ENCODE results near the gene NOTO. TPM values are rescaled to one million over a fixed set of nuclear protein-coding genes. Genes with fewer than 3 reads are reported as not detected.

NOTO gene
- total and polyA plus RNA-seq, 2 donors (not counting 1 experiment from before 2014, with no cell fraction given), result not detected

DNA sequence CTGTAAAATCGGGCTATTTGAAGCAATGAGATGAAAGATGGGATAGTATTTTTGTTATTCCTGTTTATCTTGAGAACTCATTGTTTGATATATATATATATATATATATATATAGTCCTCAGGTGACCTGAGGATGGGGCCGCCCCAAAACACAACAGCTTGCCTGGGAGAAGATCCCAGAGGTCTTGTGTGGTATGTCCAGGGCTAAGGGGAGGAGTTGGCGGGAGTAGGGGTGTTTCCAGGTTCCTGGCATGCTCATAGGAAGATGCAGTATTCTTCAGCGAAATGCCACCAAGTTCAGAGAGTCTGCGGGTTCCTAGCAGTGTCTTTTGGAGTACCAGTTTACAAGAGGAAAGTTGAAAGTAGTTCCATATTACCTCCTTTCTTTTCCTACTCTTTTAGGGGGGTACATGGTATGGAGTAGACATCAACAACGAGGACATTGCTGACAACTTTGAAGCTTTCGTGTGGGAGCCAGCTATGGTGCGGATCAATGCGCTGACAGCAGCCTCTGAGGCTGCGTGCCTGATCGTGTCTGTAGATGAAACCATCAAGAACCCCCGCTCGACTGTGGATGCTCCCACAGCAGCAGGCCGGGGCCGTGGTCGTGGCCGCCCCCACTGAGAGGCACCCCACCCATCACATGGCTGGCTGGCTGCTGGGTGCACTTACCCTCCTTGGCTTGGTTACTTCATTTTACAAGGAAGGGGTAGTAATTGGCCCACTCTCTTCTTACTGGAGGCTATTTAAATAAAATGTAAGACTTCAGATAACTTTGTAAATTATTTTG lies 50.1 kb downstream of the NOTO start:
- ATAC-seq (ENCODE audit: low read depth) (no peak), DNase-seq (no peak)
- intact Hi-C loops (cut with micrococcal nuclease), result no loop called here
- Mint-ChIP-seq H3K27ac (no peak overlapping the region), H3K27me3 (no peaks in the 10 kb centered on the region), H3K4me3 (no peak overlapping the region), H3K9me3 (ENCODE audit: insufficient read depth) (no peaks in the 10 kb centered on the region), H3K4me1 (no peaks in the 10 kb centered on the region)
- Histone ChIP-seq H2AFZ (ENCODE audit: insufficient read depth, low read depth, low read length, poor library complexity, severe bottlenecking) (no peak overlapping the region), H3K27me3 (replicated peaks in 1 of 4; ENCODE audit: control extremely low read depth in 1 of 4, control insufficient read depth in 3 of 4, insufficient read depth in 4 of 4, low read length in 3 of 4) (no peaks in the 10 kb centered on the region), H3K36me3 (replicated peaks in 1 of 2; ENCODE audit: control extremely low read depth in 1 of 2, control insufficient read depth in 1 of 2, extremely low read depth in 1 of 2, insufficient read depth in 2 of 2, low read length in 1 of 2) (peaks cover 7 to 58% of the 10 kb centered on the region in 2 experiments), H3K79me2 (ENCODE audit: control insufficient read depth, insufficient read depth, low read length) (no peaks in the 10 kb centered on the region), H4K20me1 (ENCODE audit: control insufficient read depth, insufficient read depth, low read length, poor library complexity, severe bottlenecking) (peaks cover 16% of the 10 kb centered on the region), H3K9ac (ENCODE audit: low read length) (no peak overlapping the region), H3K9me3 (ENCODE audit: control extremely low read depth in 1 of 3, control insufficient read depth in 2 of 3, insufficient read depth in 1 of 3, low read length in 2 of 3) (no peaks in the 10 kb centered on the region), H3K4me3 (ENCODE audit: control extremely low read depth in 1 of 5, extremely low read depth in 1 of 5, insufficient read depth in 1 of 5, low read depth in 2 of 5, low read length in 4 of 5) (no peak overlapping the region), H3K27ac (ENCODE audit: low read length in 2 of 2) (no peak overlapping the region), H3K4me1 (ENCODE audit: control insufficient read depth in 2 of 2, insufficient read depth in 2 of 2, low read length in 2 of 2) (no peaks in the 10 kb centered on the region), H3K4me2 (replicated peaks; ENCODE audit: low read depth, low read length, poor library complexity, severe bottlenecking) (no peak overlapping the region)
- no peak for TF ChIP-seq EZH2 (IDR thresholded peaks at IDR 0.05; ENCODE audit: borderline replicate concordance, insufficient read depth, low read depth, low read length, poor library complexity, severe bottlenecking)
- TF ChIP-seq, protein P1, sequence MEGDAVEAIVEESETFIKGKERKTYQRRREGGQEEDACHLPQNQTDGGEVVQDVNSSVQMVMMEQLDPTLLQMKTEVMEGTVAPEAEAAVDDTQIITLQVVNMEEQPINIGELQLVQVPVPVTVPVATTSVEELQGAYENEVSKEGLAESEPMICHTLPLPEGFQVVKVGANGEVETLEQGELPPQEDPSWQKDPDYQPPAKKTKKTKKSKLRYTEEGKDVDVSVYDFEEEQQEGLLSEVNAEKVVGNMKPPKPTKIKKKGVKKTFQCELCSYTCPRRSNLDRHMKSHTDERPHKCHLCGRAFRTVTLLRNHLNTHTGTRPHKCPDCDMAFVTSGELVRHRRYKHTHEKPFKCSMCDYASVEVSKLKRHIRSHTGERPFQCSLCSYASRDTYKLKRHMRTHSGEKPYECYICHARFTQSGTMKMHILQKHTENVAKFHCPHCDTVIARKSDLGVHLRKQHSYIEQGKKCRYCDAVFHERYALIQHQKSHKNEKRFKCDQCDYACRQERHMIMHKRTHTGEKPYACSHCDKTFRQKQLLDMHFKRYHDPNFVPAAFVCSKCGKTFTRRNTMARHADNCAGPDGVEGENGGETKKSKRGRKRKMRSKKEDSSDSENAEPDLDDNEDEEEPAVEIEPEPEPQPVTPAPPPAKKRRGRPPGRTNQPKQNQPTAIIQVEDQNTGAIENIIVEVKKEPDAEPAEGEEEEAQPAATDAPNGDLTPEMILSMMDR (IDR thresholded peaks at IDR 0.05), result no peak
- 99% methylated on average over 9 of the region's 17 CpGs for WGBS (ENCODE audit: insufficient coverage)
- ChIA-PET POLR2A (no interaction called here), CTCF (no interaction called here)

DNA sequence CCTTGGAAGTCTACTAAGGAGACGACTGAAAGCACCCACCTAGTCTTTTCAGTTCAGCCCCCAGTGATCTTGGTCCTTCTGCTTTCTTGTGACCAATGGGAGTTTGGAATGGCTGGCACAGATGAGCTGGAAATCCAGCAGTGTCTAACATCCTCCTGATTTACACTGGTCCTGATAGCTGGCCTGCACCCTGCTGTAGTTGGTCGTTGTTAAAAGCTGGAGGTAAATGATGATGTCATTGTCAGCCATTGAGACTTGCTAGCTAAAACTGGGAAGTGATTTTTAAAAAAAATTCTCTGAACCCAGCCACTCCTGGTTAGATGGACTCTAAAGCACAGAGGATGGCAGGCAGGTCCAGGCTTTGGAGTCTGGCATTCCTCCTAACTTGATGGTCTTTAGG lies 51.0 kb downstream of the NOTO start:
- POLR2A ChIA-PET, result no interaction called here
- TF ChIP-seq EZH2 (IDR thresholded peaks at IDR 0.05; ENCODE audit: borderline replicate concordance, insufficient read depth, low read depth, low read length, poor library complexity, severe bottlenecking), result no peak
- TF ChIP-seq, protein P1 (IDR thresholded peaks at IDR 0.05), result no peak
- no peaks in the 10 kb centered on the region for H3K27me3 Mint-ChIP-seq

More for the DNA sequence above, 51.0 kb downstream of the NOTO start:
- Histone ChIP-seq H3K4me3 (ENCODE audit: control extremely low read depth in 1 of 5, extremely low read depth in 1 of 5, insufficient read depth in 1 of 5, low read depth in 2 of 5, low read length in 4 of 5) (no peak overlapping the region), H3K27me3 (replicated peaks in 1 of 4; ENCODE audit: control extremely low read depth in 1 of 4, control insufficient read depth in 3 of 4, insufficient read depth in 4 of 4, low read length in 3 of 4) (no peaks in the 10 kb centered on the region), H4K20me1 (ENCODE audit: control insufficient read depth, insufficient read depth, low read length, poor library complexity, severe bottlenecking) (peaks cover 16% of the 10 kb centered on the region), H3K27ac (ENCODE audit: low read length in 2 of 2) (no peak overlapping the region), H2AFZ (ENCODE audit: insufficient read depth, low read depth, low read length, poor library complexity, severe bottlenecking) (no peak overlapping the region), H3K36me3 (replicated peaks in 1 of 2; ENCODE audit: control extremely low read depth in 1 of 2, control insufficient read depth in 1 of 2, extremely low read depth in 1 of 2, insufficient read depth in 2 of 2, low read length in 1 of 2) (peaks cover 4 to 57% of the 10 kb centered on the region in 2 experiments), H3K79me2 (ENCODE audit: control insufficient read depth, insufficient read depth, low read length) (no peaks in the 10 kb centered on the region), H3K4me2 (replicated peaks; ENCODE audit: low read depth, low read length, poor library complexity, severe bottlenecking) (no peak overlapping the region), H3K9me3 (ENCODE audit: control extremely low read depth in 1 of 3, control insufficient read depth in 2 of 3, insufficient read depth in 1 of 3, low read length in 2 of 3) (no peaks in the 10 kb centered on the region), H3K4me1 (ENCODE audit: control insufficient read depth in 2 of 2, insufficient read depth in 2 of 2, low read length in 2 of 2) (no peaks in the 10 kb centered on the region), H3K9ac (ENCODE audit: low read length) (no peak overlapping the region)
- no peak overlapping the region for H3K27ac Mint-ChIP-seq
- no peak for ATAC-seq (ENCODE audit: low read depth)
- DNase-seq, result no peak
- no peaks in the 10 kb centered on the region for H3K9me3 Mint-ChIP-seq (ENCODE audit: insufficient read depth)
- H3K4me3 Mint-ChIP-seq, result no peak overlapping the region
- WGBS (ENCODE audit: insufficient coverage), result no CpG with 5 or more reads among the region's 2 CpGs
- H3K4me1 Mint-ChIP-seq, result no peaks in the 10 kb centered on the region
- intact Hi-C loops (cut with micrococcal nuclease), result no loop called here
- CTCF ChIA-PET, result interaction anchor here (1.0 kb wide), 1 partner anchor 38 kb away, joined by 5 read pairs; no protein-coding TSS in a partner anchor

All from B cell (primary cell).